Loucy (cell line): ENCODE data around the gene ZBTB7B.
A peak's percentile ranks its signal among the peaks of the same experiment; 100 is the strongest.

Experiments used
- H2AFZ ChIP-seq: fragments of 200-600 bp; sonication (generic); 2 replicates; pipeline ENCODE4 v1.6.0; 2016; ENCODE audit warnings: antibody characterized with exemption, mild to moderate bottlenecking, low read length, moderate library complexity
- H3F3A ChIP-seq: fragments of 200-600 bp; 2 replicates; pipeline ENCODE4 v1.6.0; 2016; ENCODE audit warnings: antibody characterized with exemption, low read depth, mild to moderate bottlenecking
- H3K27me3 ChIP-seq: fragments of 200-600 bp; sonication (generic); 2 replicates; pipeline ENCODE4 v1.6.1; 2014; ENCODE audit warnings: low read length, mild to moderate bottlenecking; ENCODE audit not compliant: insufficient read depth, poor library complexity, severe bottlenecking
- H3K36me3 ChIP-seq: fragments of 200-600 bp; sonication (generic); 2 replicates; pipeline ENCODE4 v1.6.1; 2016; ENCODE audit warnings: low read length; ENCODE audit not compliant: insufficient read depth
- H3K4me1 ChIP-seq: fragments of 200-600 bp; sonication (generic); 2 replicates; pipeline ENCODE4 v1.5.1; 2014; ENCODE audit warnings: low read length, mild to moderate bottlenecking; ENCODE audit not compliant: insufficient read depth, poor library complexity, severe bottlenecking
- H3K4me2 ChIP-seq: fragments of 200-600 bp; sonication (generic); 2 replicates; pipeline ENCODE4 v1.6.0; 2014; ENCODE audit warnings: antibody characterized with exemption, low read length, low read depth, mild to moderate bottlenecking; ENCODE audit not compliant: poor library complexity, severe bottlenecking
- H3K4me3 ChIP-seq: fragments of 200-600 bp; sonication (generic); 2 replicates; pipeline ENCODE4 v1.5.1; 2014; ENCODE audit warnings: low read length, mild to moderate bottlenecking, mixed read lengths; ENCODE audit not compliant: poor library complexity, severe bottlenecking
- H3K79me2 ChIP-seq: fragments of 200-600 bp; sonication (generic); 2 replicates; pipeline ENCODE4 v1.6.1; 2014; ENCODE audit warnings: low read length; ENCODE audit not compliant: insufficient read depth
- H3K9ac ChIP-seq: fragments of 200-600 bp; sonication (generic); 2 replicates; pipeline ENCODE4 v1.6.0; 2014; ENCODE audit warnings: mild to moderate bottlenecking, low read depth, low read length, moderate library complexity; ENCODE audit not compliant: poor library complexity, severe bottlenecking
- H3K9me2 ChIP-seq: fragments of 200-600 bp; sonication (generic); replicated peaks from 2 replicates; pipeline ENCODE4 v1.6.1; 2016; ENCODE audit warnings: low read depth, low read length, mixed read lengths
- H3K9me3 ChIP-seq: fragments of 200-600 bp; sonication (generic); 2 replicates; pipeline ENCODE4 v1.6.1; 2014; ENCODE audit warnings: mild to moderate bottlenecking, antibody characterized with exemption, low read length, low read depth; ENCODE audit not compliant: insufficient read depth
- H4K20me1 ChIP-seq: fragments of 200-600 bp; sonication (generic); 2 replicates; pipeline ENCODE4 v1.6.0; 2014; ENCODE audit warnings: antibody characterized with exemption, low read length, mild to moderate bottlenecking; ENCODE audit not compliant: insufficient read depth, poor library complexity, severe bottlenecking
- CTCF ChIP-seq: fragments of 200-600 bp; sonication (generic); conservative IDR thresholded peaks from 2 replicates; pipeline ENCODE4 v1.5.1; 2014; ENCODE audit warnings: mild to moderate bottlenecking, antibody characterized with exemption, low read length
- EZH2phosphoT487 ChIP-seq: fragments of 200-600 bp; IDR thresholded peaks from 2 replicates; pipeline ENCODE4 v1.6.1; 2018; ENCODE audit warnings: antibody characterized with exemption, mild to moderate bottlenecking, moderate library complexity, borderline replicate concordance

The ZBTB7B gene

GRCh38 chr1:155013632-155014031, 11.0 kb downstream of the ZBTB7B start:
- Histone ChIP-seq H4K20me1 (no peaks in the 10 kb centered on the region), H3K9me3 (no peaks in the 10 kb centered on the region), H3K4me1 (peaks cover 49% of the 10 kb centered on the region), H3K27me3 (no peaks in the 10 kb centered on the region), H3K9ac (peak overlapping the region; percentile 22), H3K79me2 (no peaks in the 10 kb centered on the region), H3K36me3 (no peaks in the 10 kb centered on the region), H2AFZ (no peak overlapping the region), H3K4me2 (peak overlapping the region; percentile 18), H3K9me2 (no peaks in the 10 kb centered on the region), H3K4me3 (no peak overlapping the region), H3F3A (no peaks in the 10 kb centered on the region)
- no peak for TF ChIP-seq CTCF
- no peak for TF ChIP-seq EZH2phosphoT487

GRCh38 chr1:155014709-155015508, 12.3 kb downstream of the ZBTB7B start:
- Histone ChIP-seq H3K9me3 (no peaks in the 10 kb centered on the region), H3K79me2 (no peaks in the 10 kb centered on the region), H3K9me2 (no peaks in the 10 kb centered on the region), H3K27me3 (no peaks in the 10 kb centered on the region), H3K36me3 (no peaks in the 10 kb centered on the region), H3K9ac (peak overlapping the region; percentile 22), H3K4me2 (no peak overlapping the region), H3K4me1 (peaks cover 45% of the 10 kb centered on the region), H3K4me3 (no peak overlapping the region), H4K20me1 (no peaks in the 10 kb centered on the region), H3F3A (no peaks in the 10 kb centered on the region), H2AFZ (no peak overlapping the region)
- TF ChIP-seq CTCF = no peak
- no peak for TF ChIP-seq EZH2phosphoT487

GRCh38 chr1:155015527-155016230, 13.1 kb downstream of the ZBTB7B start:
- no peaks in the 10 kb centered on the region for H3K79me2 ChIP-seq
- H3K4me1 ChIP-seq = peaks cover 37% of the 10 kb centered on the region
- H4K20me1 ChIP-seq = no peaks in the 10 kb centered on the region
- no peaks in the 10 kb centered on the region for H3F3A ChIP-seq
- H3K27me3 ChIP-seq = no peaks in the 10 kb centered on the region
- H3K4me3 ChIP-seq = no peak overlapping the region
- no peak overlapping the region for H2AFZ ChIP-seq
- TF ChIP-seq CTCF = no peak
- no peak for TF ChIP-seq EZH2phosphoT487
- no peaks in the 10 kb centered on the region for H3K9me2 ChIP-seq
- H3K4me2 ChIP-seq = no peak overlapping the region
- H3K9ac ChIP-seq = no peak overlapping the region
- no peaks in the 10 kb centered on the region for H3K36me3 ChIP-seq
- H3K9me3 ChIP-seq = no peaks in the 10 kb centered on the region
